ENCODE results near the gene SNX11.

Gene SNX11

GRCh38 chr17:48123776-48124388 is 16.3 kb downstream of the SNX11 start:
- no peak for DNase-seq
- peaks cover 32% of the 10 kb centered on the region for H3K36me3 ChIP-seq (ENCODE audit: insufficient read depth, low read length)
- no peaks in the 10 kb centered on the region for H3K4me1 ChIP-seq (ENCODE audit: insufficient read depth, low read length)
- H3K27ac ChIP-seq (ENCODE audit: low read length), result no peak overlapping the region
- no peaks in the 10 kb centered on the region for H3K79me2 ChIP-seq (ENCODE audit: insufficient read depth, low read length)
- no peaks in the 10 kb centered on the region for H3K27me3 ChIP-seq (ENCODE audit: insufficient read depth, low read length, poor library complexity)
- ATAC-seq (ENCODE audit: insufficient read depth, low read depth), result no peak
- H3K4me3 ChIP-seq (ENCODE audit: low read depth in 1 of 2, low read length in 2 of 2), result no peak overlapping the region
- H3K4me2 ChIP-seq (ENCODE audit: insufficient read depth, low read length), result no peak overlapping the region
- H4K20me1 ChIP-seq (ENCODE audit: insufficient read depth, low read length), result 0 out of 2 replicates have a peak, but pooled peaks cover 4% of the 10 kb centered on the region
- no peak overlapping the region for H2AFZ ChIP-seq (ENCODE audit: low read depth, low read length)
- no peak for TF ChIP-seq EZH2 (IDR thresholded peaks at IDR 0.05; ENCODE audit: borderline replicate concordance, low read depth, low read length, severe bottlenecking)
- TF ChIP-seq CTCF (IDR thresholded peaks at IDR 0.05; ENCODE audit: borderline replicate concordance, extremely low read depth, low read length, poor library complexity, severe bottlenecking), result no peak
- no peak overlapping the region for H3K9ac ChIP-seq (ENCODE audit: low read depth, low read length)
- H3K9me3 ChIP-seq (ENCODE audit: insufficient read depth, low read length, severe bottlenecking), result no peaks in the 10 kb centered on the region

GRCh38 chr17:48125829-48126531 is 18.4 kb downstream of the SNX11 start:
- Histone ChIP-seq H3K4me2 (ENCODE audit: insufficient read depth, low read length) (no peak overlapping the region), H3K36me3 (ENCODE audit: insufficient read depth, low read length) (peaks cover 24% of the 10 kb centered on the region), H3K79me2 (ENCODE audit: insufficient read depth, low read length) (no peaks in the 10 kb centered on the region), H3K4me1 (ENCODE audit: insufficient read depth, low read length) (no peaks in the 10 kb centered on the region), H2AFZ (ENCODE audit: low read depth, low read length) (no peak overlapping the region), H3K4me3 (ENCODE audit: low read depth in 1 of 2, low read length in 2 of 2) (no peak overlapping the region), H4K20me1 (ENCODE audit: insufficient read depth, low read length) (0 out of 2 replicates have a peak, but pooled peaks cover 4% of the 10 kb centered on the region), H3K9ac (ENCODE audit: low read depth, low read length) (no peak overlapping the region), H3K27me3 (ENCODE audit: insufficient read depth, low read length, poor library complexity) (no peaks in the 10 kb centered on the region), H3K27ac (ENCODE audit: low read length) (no peak overlapping the region), H3K9me3 (ENCODE audit: insufficient read depth, low read length, severe bottlenecking) (no peaks in the 10 kb centered on the region)
- no peak for DNase-seq
- no peak for ATAC-seq (ENCODE audit: insufficient read depth, low read depth)
- TF ChIP-seq EZH2 (IDR thresholded peaks at IDR 0.05; ENCODE audit: borderline replicate concordance, low read depth, low read length, severe bottlenecking) (no peak), CTCF (IDR thresholded peaks at IDR 0.05; ENCODE audit: borderline replicate concordance, extremely low read depth, low read length, poor library complexity, severe bottlenecking) (no peak)

DNA sequence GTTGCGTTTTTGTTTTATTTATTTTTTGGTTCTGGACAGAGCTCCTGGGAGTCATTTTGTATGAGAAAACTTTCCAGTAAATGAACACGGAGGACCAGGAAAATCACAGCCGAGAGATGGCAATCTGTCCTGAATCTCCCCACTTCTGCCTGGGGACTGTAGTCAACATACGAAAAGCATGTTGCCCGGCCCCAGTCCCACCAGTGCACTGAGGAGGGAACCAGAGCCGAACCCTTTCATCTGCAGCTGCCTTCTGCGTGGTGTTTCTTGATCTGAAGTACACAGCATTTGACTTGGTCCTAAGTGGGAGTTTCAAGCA is 18.9 kb downstream of the SNX11 start:
- H3K4me3 ChIP-seq (ENCODE audit: low read depth in 1 of 2, low read length in 2 of 2), result no peak overlapping the region
- H3K27ac ChIP-seq (ENCODE audit: low read length), result no peak overlapping the region
- no peak for TF ChIP-seq CTCF (IDR thresholded peaks at IDR 0.05; ENCODE audit: borderline replicate concordance, extremely low read depth, low read length, poor library complexity, severe bottlenecking)
- no peak for TF ChIP-seq EZH2 (IDR thresholded peaks at IDR 0.05; ENCODE audit: borderline replicate concordance, low read depth, low read length, severe bottlenecking)
- H3K9ac ChIP-seq (ENCODE audit: low read depth, low read length), result no peak overlapping the region
- H4K20me1 ChIP-seq (ENCODE audit: insufficient read depth, low read length), result 0 out of 2 replicates have a peak, but pooled peaks cover 4% of the 10 kb centered on the region
- ATAC-seq (ENCODE audit: insufficient read depth, low read depth) (no peak), DNase-seq (no peak)
- no peak overlapping the region for H2AFZ ChIP-seq (ENCODE audit: low read depth, low read length)
- no peaks in the 10 kb centered on the region for H3K9me3 ChIP-seq (ENCODE audit: insufficient read depth, low read length, severe bottlenecking)
- H3K27me3 ChIP-seq (ENCODE audit: insufficient read depth, low read length, poor library complexity), result no peaks in the 10 kb centered on the region
- H3K36me3 ChIP-seq (ENCODE audit: insufficient read depth, low read length), result peaks cover 19% of the 10 kb centered on the region
- H3K4me2 ChIP-seq (ENCODE audit: insufficient read depth, low read length), result no peak overlapping the region
- H3K4me1 ChIP-seq (ENCODE audit: insufficient read depth, low read length), result no peaks in the 10 kb centered on the region
- no peaks in the 10 kb centered on the region for H3K79me2 ChIP-seq (ENCODE audit: insufficient read depth, low read length)
